Measurements from ENCODE around the gene OTOP2.

OTOP2 gene

DNA sequence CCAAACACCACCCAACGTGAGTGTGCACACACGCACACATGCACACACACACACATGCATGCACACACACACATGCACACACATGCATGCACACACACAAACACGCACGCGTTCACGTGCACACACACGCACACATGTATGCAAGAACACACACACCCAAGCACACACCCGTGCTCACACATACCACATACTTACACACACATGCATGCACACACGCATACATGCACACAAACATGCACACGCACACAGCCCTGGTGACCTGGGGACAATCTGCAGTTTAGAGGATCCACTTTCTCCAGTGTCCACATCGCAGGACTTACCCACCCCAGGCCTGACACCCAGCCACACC lies 7.2 kb upstream of the OTOP2 start:
- Histone ChIP-seq H4K20me1 (ENCODE audit: control insufficient read depth, insufficient read depth, low read depth, low read length) (no peaks in the 10 kb centered on the region), H3K4me1 (ENCODE audit: control insufficient read depth, low read length) (no peaks in the 10 kb centered on the region), H3F3A (ENCODE audit: control insufficient read depth, insufficient read depth) (no peaks in the 10 kb centered on the region), H3K27me3 (ENCODE audit: control insufficient read depth, low read length) (peaks cover 11% of the 10 kb centered on the region), H3K27ac (ENCODE audit: low read depth, low read length) (no peak overlapping the region), H3K4me3 (ENCODE audit: low read length) (no peak overlapping the region), H3K79me2 (ENCODE audit: control insufficient read depth, low read length) (no peaks in the 10 kb centered on the region), H3K9me2 (replicated peaks; ENCODE audit: control insufficient read depth, low read length) (no peaks in the 10 kb centered on the region), H3K4me2 (ENCODE audit: low read length) (no peak overlapping the region), H3K36me3 (ENCODE audit: control insufficient read depth, low read length) (no peaks in the 10 kb centered on the region), H3K9me3 (ENCODE audit: control insufficient read depth, insufficient read depth, low read length) (no peaks in the 10 kb centered on the region)
- TF ChIP-seq EZH2phosphoT487 (IDR thresholded peaks at IDR 0.05; ENCODE audit: borderline replicate concordance, low read length) = no peak
- TF ChIP-seq, protein P1, sequence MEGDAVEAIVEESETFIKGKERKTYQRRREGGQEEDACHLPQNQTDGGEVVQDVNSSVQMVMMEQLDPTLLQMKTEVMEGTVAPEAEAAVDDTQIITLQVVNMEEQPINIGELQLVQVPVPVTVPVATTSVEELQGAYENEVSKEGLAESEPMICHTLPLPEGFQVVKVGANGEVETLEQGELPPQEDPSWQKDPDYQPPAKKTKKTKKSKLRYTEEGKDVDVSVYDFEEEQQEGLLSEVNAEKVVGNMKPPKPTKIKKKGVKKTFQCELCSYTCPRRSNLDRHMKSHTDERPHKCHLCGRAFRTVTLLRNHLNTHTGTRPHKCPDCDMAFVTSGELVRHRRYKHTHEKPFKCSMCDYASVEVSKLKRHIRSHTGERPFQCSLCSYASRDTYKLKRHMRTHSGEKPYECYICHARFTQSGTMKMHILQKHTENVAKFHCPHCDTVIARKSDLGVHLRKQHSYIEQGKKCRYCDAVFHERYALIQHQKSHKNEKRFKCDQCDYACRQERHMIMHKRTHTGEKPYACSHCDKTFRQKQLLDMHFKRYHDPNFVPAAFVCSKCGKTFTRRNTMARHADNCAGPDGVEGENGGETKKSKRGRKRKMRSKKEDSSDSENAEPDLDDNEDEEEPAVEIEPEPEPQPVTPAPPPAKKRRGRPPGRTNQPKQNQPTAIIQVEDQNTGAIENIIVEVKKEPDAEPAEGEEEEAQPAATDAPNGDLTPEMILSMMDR (IDR thresholded peaks at IDR 0.05; ENCODE audit: low read depth, low read length, poor library complexity, severe bottlenecking) = no peak

DNA sequence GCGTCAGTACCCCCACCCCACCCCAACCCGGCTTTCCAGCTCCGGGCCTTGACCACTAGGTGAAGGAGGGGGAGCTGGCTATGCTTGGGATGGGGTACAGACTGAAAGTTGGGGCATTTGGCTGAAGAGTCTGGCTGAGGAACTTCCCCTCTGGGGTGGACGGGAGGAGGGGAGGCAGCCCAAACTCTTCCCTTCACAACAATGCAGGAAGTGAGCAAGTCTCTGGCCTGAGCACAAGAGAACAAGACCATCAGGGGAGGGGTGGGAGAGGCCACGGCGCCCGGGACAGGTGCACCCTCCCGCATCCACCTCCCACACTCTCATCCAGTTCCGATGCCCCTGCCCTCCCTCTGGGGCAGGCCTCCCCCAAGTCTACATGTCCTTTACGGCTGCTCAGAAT lies 6.6 kb upstream of the OTOP2 start:
- Histone ChIP-seq H3K4me3 (ENCODE audit: low read length) (no peak overlapping the region), H3F3A (ENCODE audit: control insufficient read depth, insufficient read depth) (no peaks in the 10 kb centered on the region), H3K4me1 (ENCODE audit: control insufficient read depth, low read length) (no peaks in the 10 kb centered on the region), H3K79me2 (ENCODE audit: control insufficient read depth, low read length) (no peaks in the 10 kb centered on the region), H3K27me3 (ENCODE audit: control insufficient read depth, low read length) (peaks cover 14% of the 10 kb centered on the region), H3K4me2 (ENCODE audit: low read length) (no peak overlapping the region), H3K36me3 (ENCODE audit: control insufficient read depth, low read length) (no peaks in the 10 kb centered on the region), H3K9me3 (ENCODE audit: control insufficient read depth, insufficient read depth, low read length) (no peaks in the 10 kb centered on the region), H4K20me1 (ENCODE audit: control insufficient read depth, insufficient read depth, low read depth, low read length) (no peaks in the 10 kb centered on the region), H3K27ac (ENCODE audit: low read depth, low read length) (no peak overlapping the region), H3K9me2 (replicated peaks; ENCODE audit: control insufficient read depth, low read length) (no peaks in the 10 kb centered on the region)
- no peak for TF ChIP-seq EZH2phosphoT487 (IDR thresholded peaks at IDR 0.05; ENCODE audit: borderline replicate concordance, low read length)
- TF ChIP-seq, protein P1 (IDR thresholded peaks at IDR 0.05; ENCODE audit: low read depth, low read length, poor library complexity, severe bottlenecking) = no peak

DNA sequence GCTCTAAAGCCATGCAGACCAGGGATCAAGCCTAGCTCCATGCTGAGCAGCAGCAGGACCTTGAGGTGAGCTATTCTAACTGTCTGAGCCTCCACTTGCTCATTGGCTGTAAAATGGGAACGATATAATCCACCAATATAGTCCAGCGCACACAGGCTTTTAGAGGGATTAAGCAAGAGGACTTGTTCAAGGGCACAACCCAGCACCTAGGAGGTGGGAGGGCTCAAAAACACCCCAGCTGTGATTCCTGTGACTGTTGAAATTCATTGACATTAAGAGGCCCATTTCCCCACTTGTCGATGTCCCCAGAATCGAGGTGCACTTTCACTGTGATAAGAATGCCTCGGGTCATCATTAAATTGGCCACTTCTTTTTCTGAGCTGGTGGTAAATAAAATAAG lies 5.2 kb upstream of the OTOP2 start:
- TF ChIP-seq EZH2phosphoT487 (IDR thresholded peaks at IDR 0.05; ENCODE audit: borderline replicate concordance, low read length) = no peak
- TF ChIP-seq, protein P1 (IDR thresholded peaks at IDR 0.05; ENCODE audit: low read depth, low read length, poor library complexity, severe bottlenecking) = no peak
- H3K9me2 ChIP-seq (replicated peaks; ENCODE audit: control insufficient read depth, low read length) = no peaks in the 10 kb centered on the region
- no peak overlapping the region for H3K27ac ChIP-seq (ENCODE audit: low read depth, low read length)
- H3K4me2 ChIP-seq (ENCODE audit: low read length) = no peak overlapping the region
- H3K4me3 ChIP-seq (ENCODE audit: low read length) = no peak overlapping the region
- H3K27me3 ChIP-seq (ENCODE audit: control insufficient read depth, low read length) = peaks cover 19% of the 10 kb centered on the region
- H3F3A ChIP-seq (ENCODE audit: control insufficient read depth, insufficient read depth) = no peaks in the 10 kb centered on the region
- H3K4me1 ChIP-seq (ENCODE audit: control insufficient read depth, low read length) = no peaks in the 10 kb centered on the region
- no peaks in the 10 kb centered on the region for H3K79me2 ChIP-seq (ENCODE audit: control insufficient read depth, low read length)
- H3K9me3 ChIP-seq (ENCODE audit: control insufficient read depth, insufficient read depth, low read length) = no peaks in the 10 kb centered on the region
- H4K20me1 ChIP-seq (ENCODE audit: control insufficient read depth, insufficient read depth, low read depth, low read length) = no peaks in the 10 kb centered on the region
- no peaks in the 10 kb centered on the region for H3K36me3 ChIP-seq (ENCODE audit: control insufficient read depth, low read length)
